Lower lobe of right lung (tissue), 2 donors: ENCODE results near the gene FEZ2. TPM values are rescaled to one million over a fixed set of nuclear protein-coding genes. Genes with fewer than 3 reads are reported as not detected.

Experiments used
- ATAC-seq, 2 donors: fragments of 200-7000 bp; cut with Tn5 transposase; one replicate each; pipeline ENCODE4 v1.9.1; 2020 to 2022; ENCODE audit warnings: mild to moderate bottlenecking in 2 of 2, moderate library complexity in 2 of 2
- DNase-seq: peaks from one replicate; pipeline ENCODE4 v3.0.0-alpha.2; 2020
- H3K27ac ChIP-seq: fragments of 200-600 bp; one replicate; pipeline ENCODE4 v1.8.0; 2022
- H3K27me3 ChIP-seq: fragments of 200-600 bp; one replicate; pipeline ENCODE4 v1.8.0; 2022; ENCODE audit warnings: low read depth
- H3K36me3 ChIP-seq: fragments of 200-600 bp; one replicate; pipeline ENCODE4 v1.8.0; 2022; ENCODE audit warnings: mild to moderate bottlenecking
- H3K4me1 ChIP-seq: fragments of 200-600 bp; one replicate; pipeline ENCODE4 v1.8.0; 2022
- H3K4me3 ChIP-seq: fragments of 200-600 bp; one replicate; pipeline ENCODE4 v1.8.0; 2022; ENCODE audit warnings: mild to moderate bottlenecking
- H3K9me3 ChIP-seq: fragments of 200-600 bp; one replicate; pipeline ENCODE4 v1.8.0; 2022
- CTCF ChIP-seq: fragments of 200-600 bp; IDR thresholded peaks from one replicate; pipeline ENCODE4 v1.8.0; 2022; ENCODE audit warnings: antibody characterized with exemption, mild to moderate bottlenecking
- intact Hi-C: fragments of 100-400 bp; cut with DNase I; formaldehyde crosslinking; loops from one replicate; pipeline ENCODE4 v1.11.0; 2022
- total RNA-seq: library from RNA; stranded (reverse); fragmentation: NEBNext Ultra II Directional; extraction: Animal tissue kit (Norgen Biotek cat#: 25700); gene quantifications from one replicate; pipeline ENCODE4 v1.2.1, GENCODE V29; 2021
- donor health status: DM: no; HTN: yes; CAD: no; lungs with severe emphysema.

Gene FEZ2
- total RNA-seq, 1 donor from 2014 or later = 44.0 TPM

- DNase-seq = no peak
- Histone ChIP-seq H3K4me1 (no peaks in the 10 kb centered on the region), H3K4me3 (no peak overlapping the region), H3K27me3 (no peaks in the 10 kb centered on the region), H3K27ac (no peak overlapping the region), H3K9me3 (no peaks in the 10 kb centered on the region), H3K36me3 (peaks cover 65% of the 10 kb centered on the region)
- intact Hi-C loops = no loop called here
- peak; percentile 44 to 47 for ATAC-seq
- TF ChIP-seq CTCF = no peak
Observed at GRCh38 chr2:36538335-36538734, 59.6 kb downstream of the FEZ2 start.

- intact Hi-C loops = no loop called here
- Histone ChIP-seq H3K27ac (no peak overlapping the region), H3K36me3 (peaks cover 64% of the 10 kb centered on the region)
Observed at GRCh38 chr2:36536776-36537175, 61.2 kb downstream of the FEZ2 start.

GRCh38 chr2:36535099-36535498 is 62.9 kb downstream of the FEZ2 start:
- no peak for TF ChIP-seq CTCF
- Histone ChIP-seq H3K27me3 (no peaks in the 10 kb centered on the region), H3K4me3 (no peak overlapping the region), H3K4me1 (no peaks in the 10 kb centered on the region), H3K27ac (no peak overlapping the region), H3K9me3 (no peaks in the 10 kb centered on the region), H3K36me3 (peaks cover 52% of the 10 kb centered on the region)
- intact Hi-C loops = no loop called here
- no peak for ATAC-seq
- DNase-seq = no peak

More at GRCh38 chr2:36536776-36537175, 61.2 kb downstream of the FEZ2 start:
- TF ChIP-seq CTCF = no peak
- Histone ChIP-seq H3K4me3 (no peak overlapping the region), H3K4me1 (no peaks in the 10 kb centered on the region), H3K27me3 (no peaks in the 10 kb centered on the region), H3K9me3 (no peaks in the 10 kb centered on the region)
- no peak for ATAC-seq
- no peak for DNase-seq

GRCh38 chr2:36534275-36534799 is 63.6 kb downstream of the FEZ2 start:
- no peak for ATAC-seq
- intact Hi-C loops = no loop called here
- no peak overlapping the region for H3K4me3 ChIP-seq
- H3K36me3 ChIP-seq = peaks cover 50% of the 10 kb centered on the region
- DNase-seq = no peak
- no peak for TF ChIP-seq CTCF
- H3K27me3 ChIP-seq = no peaks in the 10 kb centered on the region
- H3K9me3 ChIP-seq = no peaks in the 10 kb centered on the region
- no peaks in the 10 kb centered on the region for H3K4me1 ChIP-seq
- H3K27ac ChIP-seq = no peak overlapping the region

- TF ChIP-seq CTCF = no peak
- Histone ChIP-seq H3K36me3 (peaks cover 22% of the 10 kb centered on the region), H3K9me3 (no peaks in the 10 kb centered on the region), H3K27ac (no peak overlapping the region), H3K27me3 (no peaks in the 10 kb centered on the region), H3K4me1 (no peaks in the 10 kb centered on the region), H3K4me3 (no peak overlapping the region)
- peak; percentile 59 to 61 for ATAC-seq
- no peak for DNase-seq
- intact Hi-C loops = no loop called here
Observed at GRCh38 chr2:36530983-36531354, 67.0 kb downstream of the FEZ2 start.
